DMS79 (cell line): ENCODE results near the gene XYLT1.

ENCODE experiments used
- DNase-seq: peaks from one replicate; lab custom pipeline; 2025; lab: John Stamatoyannopoulos, UW

Gene XYLT1

GRCh38 chr16:17457513-17457912 lies 13.2 kb downstream of the XYLT1 start:
- DNase-seq = no peak

- DNase-seq = no peak
Measured at GRCh38 chr16:17454162-17454730, 16.5 kb downstream of the XYLT1 start.

- no peak for DNase-seq
Measured at GRCh38 chr16:17453364-17454038, 17.3 kb downstream of the XYLT1 start.

DNA sequence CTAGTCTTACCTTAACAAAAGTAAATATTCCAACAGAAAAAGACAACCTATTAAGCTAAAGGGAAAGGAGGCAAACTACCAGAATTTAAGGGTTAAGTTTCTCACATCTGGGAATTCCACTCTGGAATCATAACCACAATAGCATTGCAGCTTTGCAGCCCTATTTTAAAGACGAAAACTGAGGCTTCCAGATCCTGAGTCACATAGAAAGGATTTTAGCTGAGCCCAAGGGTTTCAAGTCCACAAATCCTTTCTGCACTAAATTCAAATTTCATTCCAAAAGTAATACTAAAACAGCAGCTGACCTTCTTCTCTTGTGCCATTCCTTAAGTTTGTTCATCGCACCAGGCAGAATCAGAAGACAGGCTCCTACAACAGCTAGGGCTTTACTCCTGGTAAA lies 17.8 kb downstream of the XYLT1 start:
- no peak for DNase-seq

DNA sequence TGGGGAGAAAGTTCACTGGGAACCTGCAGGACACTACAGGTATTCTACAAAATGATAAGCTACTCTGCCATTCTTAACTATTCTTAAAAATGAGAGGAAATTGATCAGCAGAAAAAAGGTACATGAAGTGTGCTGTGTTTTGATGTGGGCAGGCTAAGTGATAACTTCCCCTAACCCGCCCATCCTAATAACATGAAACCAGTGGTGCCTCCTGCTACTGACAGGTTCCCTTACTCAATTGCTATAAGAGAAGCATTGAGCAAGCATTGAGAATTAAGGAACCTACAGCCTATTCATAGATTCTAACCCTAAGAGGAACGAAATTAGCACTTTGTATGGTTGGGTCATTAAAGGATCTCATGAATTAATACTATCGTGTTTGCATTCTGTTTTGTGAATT lies 18.9 kb downstream of the XYLT1 start:
- no peak for DNase-seq

GRCh38 chr16:17450291-17450690 lies 20.5 kb downstream of the XYLT1 start:
- no peak for DNase-seq

DNA sequence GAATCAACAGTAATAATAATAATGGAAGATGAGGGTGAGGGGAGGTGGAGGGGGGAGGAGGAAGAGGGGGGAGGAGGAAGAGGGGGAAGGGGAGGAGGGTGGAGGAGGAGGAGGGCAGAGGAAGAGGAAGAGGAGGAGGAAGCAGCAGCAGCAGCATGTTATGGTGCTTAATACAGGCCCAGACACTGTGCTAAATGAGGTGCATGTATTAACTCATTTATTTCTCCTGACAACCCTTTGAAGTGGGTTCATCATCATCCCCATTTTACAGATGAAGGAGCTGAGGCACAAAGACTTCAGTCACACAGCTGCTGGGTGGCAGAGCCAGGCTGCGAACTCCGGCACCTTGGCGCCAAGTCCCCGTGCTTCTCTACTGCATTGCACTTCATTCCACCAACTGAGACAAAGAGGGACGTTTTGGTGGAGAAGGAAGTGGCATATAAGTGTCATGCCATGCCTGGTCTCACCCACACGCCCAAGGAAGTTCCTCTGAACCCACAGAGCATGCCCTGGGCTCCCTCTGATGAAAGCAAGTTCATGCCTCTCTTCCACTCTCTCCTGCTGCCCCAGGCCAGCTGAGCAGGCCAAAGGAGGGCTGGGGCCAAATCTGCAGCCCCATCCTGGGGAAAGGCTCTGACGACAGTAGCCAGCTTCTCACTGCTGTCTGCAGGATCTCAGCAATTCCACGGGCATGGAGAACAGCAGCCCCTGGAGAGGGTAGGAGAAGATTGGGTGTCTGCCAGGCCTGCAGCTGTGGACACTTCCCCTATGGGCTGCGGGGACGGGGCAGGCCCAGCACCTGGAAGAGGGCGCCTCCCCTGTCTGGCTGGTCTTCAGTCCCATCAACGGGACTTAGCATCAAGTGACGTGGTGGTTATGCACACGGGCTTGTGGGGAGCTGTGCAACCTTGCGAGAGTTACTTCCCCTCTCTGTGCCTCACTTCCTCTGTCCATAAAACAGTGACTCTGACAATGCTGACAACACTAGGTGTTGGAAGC lies 21.8 kb downstream of the XYLT1 start:
- no peak for DNase-seq

DNA sequence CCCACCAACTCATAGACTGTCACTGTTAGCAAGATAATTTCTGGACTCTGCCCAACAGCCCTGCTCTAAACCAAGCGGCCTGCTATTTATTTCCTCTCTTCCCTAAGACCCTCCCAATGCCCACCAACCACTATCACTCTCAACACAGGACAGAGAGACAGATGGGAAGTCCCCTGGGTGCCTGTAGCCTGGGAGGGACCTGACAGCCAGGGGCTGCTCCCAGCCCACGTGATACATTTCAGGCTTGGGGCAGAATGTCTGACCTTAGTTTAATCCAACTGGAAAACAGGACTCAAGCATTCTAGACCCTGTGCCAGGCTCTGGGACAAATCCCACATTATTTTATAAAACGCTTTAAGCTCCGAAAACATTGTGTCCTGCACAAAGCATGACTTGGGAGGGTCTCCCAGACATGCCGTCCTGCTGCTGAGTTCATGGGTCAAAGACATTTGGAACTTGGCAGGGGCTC lies 23.6 kb downstream of the XYLT1 start:
- DNase-seq = no peak

GRCh38 chr16:17446661-17447060 lies 24.1 kb downstream of the XYLT1 start:
- no peak for DNase-seq

DNA sequence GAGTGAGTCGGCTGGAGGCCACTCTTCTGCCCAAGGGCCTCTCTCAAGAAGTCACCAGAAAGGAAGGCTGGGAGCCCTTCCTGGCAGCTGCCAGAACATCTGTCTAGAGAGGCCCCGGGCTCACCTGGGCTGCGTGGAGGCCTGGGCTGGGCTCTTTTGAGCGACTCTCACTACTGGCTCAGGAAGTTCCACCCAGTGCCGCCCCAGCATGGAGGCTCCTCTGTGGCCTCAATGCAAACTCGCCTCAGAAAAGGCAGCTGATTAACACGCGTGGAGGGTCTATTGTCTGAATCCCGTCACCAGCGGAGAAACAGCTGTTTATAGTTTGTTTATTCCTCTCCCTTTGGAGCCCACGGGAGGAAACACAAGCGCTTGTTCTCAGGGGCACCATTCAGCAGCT lies 25.3 kb downstream of the XYLT1 start:
- DNase-seq = no peak

GRCh38 chr16:17444658-17445057 lies 26.1 kb downstream of the XYLT1 start:
- no peak for DNase-seq

- no peak for DNase-seq
Measured at GRCh38 chr16:17440131-17440530, 30.6 kb downstream of the XYLT1 start.

DNA sequence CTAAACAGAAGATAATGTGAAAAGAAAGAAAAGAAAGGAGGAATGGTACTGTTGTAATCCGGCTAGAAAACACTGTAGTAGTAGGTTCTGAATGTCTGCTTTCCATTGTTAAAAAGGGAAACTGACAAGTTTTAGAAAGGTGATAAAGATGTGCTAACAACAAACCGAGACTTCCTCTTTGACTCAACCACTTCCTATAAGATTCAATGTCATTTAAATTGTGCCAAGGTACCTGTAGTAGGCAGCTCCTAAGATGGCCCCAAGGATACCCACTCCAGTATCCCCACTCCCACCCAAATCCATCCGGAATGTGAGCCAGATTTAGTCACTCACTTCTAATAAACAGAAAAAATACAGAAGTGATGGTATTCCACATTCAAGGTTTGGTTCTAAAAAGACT lies 31.2 kb downstream of the XYLT1 start:
- no peak for DNase-seq

- DNase-seq = no peak
Measured at GRCh38 chr16:17437981-17438380, 32.8 kb downstream of the XYLT1 start.

DNA sequence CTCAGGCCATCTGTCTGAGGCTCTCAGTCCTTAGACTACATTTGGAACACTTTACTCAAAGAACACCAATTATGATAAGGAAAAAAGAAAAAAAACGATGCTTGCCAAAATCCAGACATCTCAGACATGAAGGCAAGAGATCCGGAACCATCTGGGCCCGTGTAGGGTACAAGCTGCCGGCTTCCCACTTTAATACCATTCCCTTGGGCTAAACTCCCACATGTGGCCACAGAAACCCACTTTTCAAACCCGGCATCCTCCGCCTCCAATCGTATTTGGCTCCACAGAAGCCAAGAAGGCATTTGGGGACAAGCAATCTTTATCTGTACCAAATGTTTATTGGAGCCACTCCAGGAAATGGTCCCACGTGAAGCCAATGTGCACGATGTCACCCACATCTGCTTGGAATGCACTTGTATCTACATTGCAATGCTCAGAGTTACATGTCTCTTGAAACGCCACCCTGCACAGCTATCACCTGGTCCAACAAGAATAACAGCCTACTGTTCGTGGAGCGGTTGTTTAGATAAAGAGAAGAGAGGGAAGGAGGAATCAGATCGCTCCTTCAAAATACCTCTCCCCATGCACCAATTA lies 33.5 kb downstream of the XYLT1 start:
- DNase-seq = no peak

DNA sequence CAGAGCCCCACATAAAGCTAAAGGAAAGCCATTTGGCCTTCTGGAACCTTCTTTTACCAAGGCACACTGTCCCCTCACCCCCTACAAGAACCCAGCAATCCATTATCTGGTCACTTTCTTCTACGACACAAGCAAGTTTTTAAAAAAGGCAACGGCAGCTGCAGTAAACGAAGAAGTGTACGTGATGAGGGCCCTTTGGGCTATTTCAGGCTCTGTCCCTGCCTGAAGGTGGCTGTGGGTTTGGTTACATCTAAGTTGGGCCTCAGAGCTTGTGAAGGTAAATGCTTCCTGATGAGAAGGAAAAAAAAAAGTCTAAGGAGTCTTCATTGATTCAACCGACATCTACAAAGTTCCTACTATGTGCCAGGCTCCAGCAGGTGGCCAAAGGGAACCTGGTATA lies 35.4 kb downstream of the XYLT1 start:
- DNase-seq = no peak

DNA sequence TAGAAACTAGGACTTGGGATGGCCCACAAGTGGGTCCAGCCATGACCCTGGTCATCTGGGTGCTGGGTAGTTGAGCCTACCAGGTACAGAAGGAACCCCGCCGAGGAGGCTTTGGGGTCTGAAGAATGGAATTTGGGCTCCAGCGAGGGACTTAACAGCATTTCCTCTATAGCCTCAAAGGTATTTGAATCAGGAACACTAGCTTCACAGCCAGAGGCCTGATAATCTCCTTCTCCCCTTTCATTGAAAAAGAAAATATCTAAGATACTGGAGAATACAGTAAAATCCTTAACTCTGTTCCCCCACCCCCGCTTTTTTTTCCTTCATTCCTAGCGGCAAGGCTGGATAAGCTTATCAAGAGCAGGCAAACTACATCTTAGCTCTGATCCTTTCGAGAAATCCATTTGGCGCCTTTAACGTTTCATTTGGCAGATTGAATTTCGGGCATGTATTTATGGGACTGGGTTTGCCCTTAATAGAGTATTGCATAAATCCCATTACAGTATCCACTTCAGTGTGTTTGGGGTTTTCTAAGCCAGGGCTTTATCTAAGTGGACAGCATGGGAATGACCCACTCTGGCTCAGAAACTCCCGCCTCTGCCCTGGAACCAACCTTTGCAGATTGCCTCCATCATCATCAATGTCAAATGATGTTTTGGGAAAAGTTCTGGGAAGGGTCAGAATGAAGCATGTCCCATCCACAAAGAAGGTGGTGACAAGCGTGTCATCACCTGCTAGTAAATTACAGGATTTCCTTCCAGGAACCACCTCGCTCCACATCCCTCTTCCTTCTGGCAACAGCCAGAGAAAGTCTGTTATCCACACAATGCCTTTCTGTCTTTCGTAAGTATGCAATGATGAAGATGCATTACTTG lies 36.9 kb downstream of the XYLT1 start:
- DNase-seq = no peak

DNA sequence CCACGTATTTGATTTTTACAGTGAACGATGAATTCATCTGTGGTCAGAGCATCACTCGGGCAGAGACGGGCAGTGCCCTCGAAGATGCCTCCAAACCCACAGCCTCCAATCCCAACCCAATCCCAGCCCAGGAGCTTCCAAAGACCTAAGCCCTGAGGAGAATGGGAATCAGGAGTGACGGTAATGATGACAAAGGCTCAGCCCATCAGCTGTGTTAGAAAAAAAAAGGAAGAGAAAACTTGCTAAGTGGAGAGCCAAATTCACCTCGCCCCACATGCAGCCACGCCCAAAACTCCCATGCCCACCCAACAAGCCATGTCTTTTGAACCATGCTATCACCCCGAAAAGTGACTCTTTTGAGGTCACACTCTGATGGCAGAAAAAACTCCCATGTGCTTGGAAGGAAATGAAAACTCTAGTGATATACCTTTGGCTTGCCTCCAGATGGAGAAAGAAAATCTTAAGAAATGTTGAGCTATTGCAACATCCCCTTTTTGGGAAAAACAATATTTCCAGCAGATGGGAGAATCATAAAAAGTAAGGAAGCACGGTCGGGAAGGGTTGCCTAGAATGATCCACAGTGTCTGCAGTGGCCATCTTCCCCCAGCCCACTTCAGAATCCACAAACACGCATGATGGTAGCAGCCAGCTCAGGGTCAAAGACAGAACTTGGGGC lies 37.7 kb downstream of the XYLT1 start:
- no peak for DNase-seq

DNA sequence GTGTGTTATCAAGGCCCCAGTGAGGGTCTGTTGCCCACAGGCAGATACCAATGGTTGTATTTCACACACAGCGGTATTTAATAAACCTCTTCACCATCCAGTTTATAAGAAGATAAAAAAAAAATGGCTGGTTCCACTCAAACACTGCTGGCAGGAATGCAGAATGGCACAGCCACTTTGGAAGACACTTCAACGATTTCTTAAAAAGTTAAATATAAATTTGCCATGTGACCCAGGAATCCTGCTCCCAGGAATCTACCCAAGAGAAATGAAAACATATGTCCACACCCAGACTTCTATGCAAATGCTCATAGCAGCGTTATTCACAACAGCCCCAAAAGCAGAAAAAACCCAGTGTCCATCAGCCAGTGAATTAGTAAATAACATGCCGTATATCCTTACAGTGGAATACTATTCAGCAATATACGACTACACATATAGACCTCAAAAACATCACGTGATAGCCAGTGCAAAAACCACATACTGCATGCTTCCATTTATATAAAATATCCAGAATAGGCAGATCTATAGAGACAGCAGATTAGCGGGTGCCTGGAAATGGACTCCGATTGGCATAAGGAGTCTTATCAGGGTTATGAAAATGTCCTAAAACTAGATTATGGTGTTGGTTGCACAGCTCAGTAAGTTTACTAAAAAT lies 38.7 kb downstream of the XYLT1 start:
- DNase-seq = no peak

DNA sequence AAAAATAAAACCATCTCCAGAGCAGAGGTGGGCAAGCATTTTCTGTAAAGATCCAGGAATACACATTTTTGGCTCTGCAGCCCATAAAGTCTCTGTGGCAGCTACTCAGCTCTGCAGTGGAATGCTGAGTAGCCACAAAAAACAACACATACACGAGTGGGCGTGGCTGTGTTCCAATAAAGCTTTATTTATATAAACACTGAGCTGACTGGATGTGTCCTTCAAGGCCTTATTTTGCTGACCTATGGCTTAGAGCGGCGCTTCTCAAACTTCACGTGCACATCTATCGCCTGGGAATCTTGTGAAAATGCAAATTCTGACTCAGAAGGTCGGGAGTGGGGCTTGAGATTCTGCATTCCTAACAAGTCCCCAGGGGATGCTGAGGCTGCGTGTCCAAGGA lies 39.7 kb downstream of the XYLT1 start:
- no peak for DNase-seq
